HuH-7.5 (cell line): ENCODE measurements around the gene COQ4.

ENCODE experiments used
- DNase-seq: peaks from one replicate; pipeline ENCODE4 v3.0.0; 2011; ENCODE audit warnings: low spot score

Gene COQ4

DNA sequence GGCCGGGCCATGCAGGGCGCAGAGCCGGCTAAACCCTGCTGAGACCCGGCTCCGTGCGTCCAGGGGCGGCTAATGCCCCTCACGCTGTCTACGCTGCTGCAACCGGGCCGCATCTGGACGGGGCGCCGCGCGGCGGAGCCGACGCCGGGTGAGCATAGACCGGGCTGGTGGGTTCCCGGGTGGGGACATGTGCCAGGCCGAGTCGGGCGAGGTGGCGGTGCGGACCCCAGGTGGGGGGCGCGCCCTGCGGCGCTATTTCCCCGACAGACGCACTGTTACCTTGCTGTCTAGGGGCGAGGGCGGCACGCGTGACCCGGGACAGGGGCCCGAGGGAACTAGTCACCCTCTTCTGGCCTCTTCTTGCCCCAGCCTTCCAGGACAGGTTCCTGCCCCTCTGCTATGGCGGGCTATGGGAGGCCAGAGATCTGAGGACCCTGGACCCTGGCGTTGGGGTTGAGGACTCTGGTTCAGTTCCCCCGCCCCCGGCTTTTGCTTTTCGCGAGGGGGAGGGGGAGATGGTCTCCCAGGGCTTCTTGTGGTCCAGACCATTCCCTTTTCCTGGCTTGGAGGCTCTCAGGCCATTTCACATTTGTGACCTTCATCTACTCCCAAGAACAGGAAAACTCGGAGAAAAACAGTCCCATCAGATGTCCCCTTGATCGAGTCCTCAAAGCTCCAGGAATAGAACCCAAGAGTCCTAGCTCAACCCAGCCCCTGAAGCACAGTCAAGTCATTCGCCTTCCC is 18.2 kb downstream of the COQ4 start:
- peak; percentile 49 for DNase-seq

DNA sequence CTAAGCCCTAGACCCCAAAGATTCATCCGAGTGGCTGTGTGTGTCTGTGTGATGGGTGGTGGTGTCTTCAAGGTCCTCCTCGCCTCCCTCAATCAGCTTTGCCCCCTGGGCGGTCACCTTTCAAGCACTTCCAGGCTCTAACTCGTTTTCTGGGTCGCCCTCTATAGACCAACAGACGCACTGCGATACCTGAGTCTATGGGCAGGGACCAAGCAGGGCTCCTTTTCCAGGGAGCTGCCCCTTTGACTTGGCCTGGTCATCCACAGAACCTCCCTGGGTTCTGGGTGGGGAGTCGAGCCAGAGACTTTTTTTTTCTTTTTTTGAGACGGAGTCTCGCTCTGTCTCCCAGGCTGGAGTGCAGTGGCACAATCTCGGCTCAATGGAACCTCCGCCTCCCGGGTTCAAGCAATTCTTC is 18.8 kb downstream of the COQ4 start:
- peak; percentile 91 for DNase-seq

DNA sequence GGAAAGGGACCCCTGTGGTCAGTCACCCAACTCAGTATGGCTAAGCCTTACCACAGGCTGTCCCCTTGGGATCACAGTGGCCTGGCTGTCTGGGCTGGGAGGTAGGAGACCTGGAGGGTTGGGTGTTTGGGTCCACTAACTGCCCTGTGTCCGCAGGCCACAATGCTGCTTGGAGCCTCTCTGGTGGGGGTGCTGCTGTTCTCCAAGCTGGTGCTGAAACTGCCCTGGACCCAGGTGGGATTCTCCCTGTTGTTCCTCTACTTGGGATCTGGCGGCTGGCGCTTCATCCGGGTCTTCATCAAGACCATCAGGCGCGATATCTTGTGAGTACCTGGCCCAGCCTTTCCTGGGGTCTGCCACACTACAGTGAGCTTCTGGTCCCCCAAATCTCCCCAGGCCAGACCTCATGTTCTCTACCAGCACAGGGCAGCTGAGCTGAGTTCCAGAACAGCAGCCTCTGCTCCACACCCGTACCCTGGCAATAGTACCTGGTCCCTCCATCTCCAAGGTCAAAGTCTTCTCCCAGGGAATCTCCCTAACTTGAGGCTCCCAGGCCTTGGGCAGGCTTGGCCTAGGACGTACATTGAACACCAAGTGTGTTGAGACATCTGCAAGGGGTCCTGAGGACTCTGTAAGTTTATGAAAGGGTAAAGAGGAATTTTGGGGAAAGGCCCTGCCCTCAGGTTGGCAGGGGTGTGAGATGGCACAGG is 20.5 kb downstream of the COQ4 start:
- no peak for DNase-seq

DNA sequence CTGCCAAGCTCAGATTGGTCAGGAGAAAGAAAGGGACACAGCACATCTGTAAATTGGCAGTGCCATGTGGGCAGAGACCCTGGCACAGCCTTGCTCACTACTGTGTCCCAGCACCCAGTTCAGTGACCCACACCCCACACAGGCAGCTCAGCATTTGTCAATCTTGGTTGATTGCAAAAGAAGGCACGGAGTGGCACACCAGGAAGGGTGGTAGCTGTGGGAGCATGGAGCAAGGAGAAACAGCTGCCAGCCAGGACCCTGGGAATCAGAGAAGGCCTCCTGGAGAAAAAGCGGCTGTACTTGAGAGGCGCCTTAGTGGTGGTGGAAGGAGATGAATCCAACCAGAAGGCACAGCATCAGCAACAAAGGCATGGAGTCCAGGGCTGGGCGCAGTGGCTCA is 21.2 kb downstream of the COQ4 start:
- DNase-seq = no peak

DNA sequence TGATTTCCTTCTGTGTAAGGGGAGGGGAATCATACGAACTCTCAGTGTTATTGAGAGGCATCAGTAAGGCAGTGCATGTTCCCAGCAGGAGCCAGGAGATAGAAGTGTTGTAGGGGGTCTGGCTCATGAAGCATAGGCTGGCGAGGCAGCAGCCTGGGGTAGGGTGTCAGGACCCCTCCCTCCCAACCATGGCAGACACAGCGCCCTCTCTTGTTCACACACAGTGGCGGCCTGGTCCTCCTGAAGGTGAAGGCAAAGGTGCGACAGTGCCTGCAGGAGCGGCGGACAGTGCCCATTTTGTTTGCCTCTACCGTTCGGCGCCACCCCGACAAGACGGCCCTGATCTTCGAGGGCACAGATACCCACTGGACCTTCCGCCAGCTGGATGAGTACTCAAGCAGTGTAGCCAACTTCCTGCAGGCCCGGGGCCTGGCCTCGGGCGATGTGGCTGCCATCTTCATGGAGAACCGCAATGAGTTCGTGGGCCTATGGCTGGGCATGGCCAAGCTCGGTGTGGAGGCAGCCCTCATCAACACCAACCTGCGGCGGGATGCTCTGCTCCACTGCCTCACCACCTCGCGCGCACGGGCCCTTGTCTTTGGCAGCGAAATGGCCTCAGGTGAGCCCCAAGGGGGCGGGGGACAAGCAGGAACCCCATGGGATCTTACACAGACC is 22.4 kb downstream of the COQ4 start:
- no peak for DNase-seq

DNA sequence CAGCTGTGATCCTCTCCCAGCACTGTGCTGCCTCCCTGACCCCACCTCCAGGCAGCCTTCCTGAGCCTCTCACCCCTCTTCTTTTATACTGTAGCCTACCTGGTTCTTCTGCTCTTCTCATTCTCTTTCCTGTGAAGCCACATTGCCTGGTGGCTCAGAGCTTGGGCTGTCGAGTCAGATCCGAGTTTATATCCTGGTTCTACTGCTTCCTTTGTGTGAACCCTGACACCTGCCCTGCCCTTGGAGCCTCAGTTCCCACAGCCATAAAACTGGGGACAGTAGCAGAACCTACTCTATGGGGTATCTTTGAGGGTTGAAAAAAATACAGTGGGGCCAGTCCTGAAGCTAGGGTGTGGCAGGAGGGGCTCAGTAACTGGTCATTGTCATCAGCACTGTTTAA is 26.5 kb downstream of the COQ4 start:
- DNase-seq = no peak

DNA sequence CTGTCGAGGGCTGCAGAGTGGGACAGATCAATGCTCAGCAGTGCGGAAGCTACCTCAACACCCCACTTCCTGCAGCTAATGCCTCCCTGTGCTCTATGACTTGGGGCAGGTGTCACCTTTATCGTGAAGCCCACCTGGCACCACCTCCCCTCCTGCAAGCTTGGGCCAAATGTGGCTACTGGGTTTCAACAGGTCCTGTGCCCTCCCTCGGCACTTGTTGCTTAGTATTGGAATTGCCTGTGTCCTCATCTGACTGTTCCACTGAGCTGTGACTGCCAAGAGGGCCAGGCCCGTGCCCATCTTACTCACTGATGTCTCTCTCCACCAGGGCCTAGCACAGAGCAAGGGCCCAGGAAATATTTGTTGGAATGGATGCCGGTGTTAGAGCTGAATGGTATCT is 27.1 kb downstream of the COQ4 start:
- no peak for DNase-seq

DNA sequence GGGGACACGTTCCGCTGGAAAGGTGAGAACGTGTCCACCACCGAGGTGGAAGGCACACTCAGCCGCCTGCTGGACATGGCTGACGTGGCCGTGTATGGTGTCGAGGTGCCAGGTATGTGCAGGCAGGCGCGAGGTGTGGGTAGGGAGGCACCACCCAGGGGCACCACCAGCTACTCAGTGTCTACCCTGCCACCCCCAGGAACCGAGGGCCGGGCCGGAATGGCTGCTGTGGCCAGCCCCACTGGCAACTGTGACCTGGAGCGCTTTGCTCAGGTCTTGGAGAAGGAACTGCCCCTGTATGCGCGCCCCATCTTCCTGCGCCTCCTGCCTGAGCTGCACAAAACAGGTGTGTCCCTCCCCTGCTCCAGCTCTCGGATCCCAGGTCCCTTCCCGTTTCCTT is 32.8 kb downstream of the COQ4 start:
- no peak for DNase-seq

DNA sequence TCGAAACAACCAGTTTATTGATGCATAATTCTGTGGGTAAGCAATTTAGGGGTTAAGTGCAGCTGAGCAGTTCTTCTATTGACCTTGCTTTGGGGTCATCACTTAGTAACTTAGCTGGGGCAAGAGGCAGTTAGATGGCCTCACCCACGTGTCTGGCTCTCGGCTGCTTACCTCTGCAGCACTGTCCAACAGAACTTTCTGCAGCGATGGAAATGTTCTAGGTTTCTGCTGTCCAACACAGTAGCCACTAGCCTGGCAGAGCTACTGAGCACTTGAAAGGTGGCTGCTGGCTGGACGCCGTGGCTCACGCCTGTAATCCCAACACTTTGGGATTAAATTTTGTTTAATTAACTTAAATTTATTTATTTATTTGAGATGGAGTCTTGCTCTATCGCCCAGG is 35.5 kb downstream of the COQ4 start:
- DNase-seq = no peak

DNA sequence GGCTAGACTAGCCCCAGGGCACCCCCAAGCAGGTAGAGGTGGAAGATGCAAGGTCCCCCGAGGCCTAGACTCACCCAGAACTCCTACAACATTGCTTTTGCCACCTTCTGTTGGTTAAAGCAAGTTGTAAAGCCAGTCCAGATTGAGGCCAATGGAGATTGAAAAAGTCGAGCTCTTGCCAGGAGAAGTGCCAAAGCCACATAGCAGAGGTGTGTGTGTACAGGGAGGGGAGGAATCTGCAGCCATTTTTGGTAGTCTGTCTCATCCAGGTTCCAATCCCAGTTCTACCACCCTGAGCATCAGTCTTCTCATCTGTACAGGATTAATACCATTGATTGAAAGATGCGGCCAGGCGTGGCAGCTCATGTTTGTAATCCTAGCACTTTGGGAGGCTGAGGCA is 36.2 kb downstream of the COQ4 start:
- no peak for DNase-seq

DNA sequence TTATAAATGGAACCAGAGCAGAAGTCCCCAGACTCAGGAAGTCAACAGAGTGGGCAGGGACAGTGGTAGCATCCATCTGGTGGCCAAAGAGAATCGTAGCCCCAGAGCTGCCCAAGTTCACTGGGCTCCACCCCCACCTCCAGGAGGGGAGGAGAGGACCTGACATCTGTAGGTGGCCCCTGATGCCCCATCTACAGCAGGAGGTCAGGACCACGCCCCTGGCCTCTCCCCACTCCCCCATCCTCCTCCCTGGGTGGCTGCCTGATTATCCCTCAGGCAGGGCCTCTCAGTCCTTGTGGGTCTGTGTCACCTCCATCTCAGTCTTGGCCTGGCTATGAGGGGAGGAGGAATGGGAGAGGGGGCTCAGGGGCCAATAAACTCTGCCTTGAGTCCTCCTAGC is 38.2 kb downstream of the COQ4 start:
- DNase-seq = no peak

DNA sequence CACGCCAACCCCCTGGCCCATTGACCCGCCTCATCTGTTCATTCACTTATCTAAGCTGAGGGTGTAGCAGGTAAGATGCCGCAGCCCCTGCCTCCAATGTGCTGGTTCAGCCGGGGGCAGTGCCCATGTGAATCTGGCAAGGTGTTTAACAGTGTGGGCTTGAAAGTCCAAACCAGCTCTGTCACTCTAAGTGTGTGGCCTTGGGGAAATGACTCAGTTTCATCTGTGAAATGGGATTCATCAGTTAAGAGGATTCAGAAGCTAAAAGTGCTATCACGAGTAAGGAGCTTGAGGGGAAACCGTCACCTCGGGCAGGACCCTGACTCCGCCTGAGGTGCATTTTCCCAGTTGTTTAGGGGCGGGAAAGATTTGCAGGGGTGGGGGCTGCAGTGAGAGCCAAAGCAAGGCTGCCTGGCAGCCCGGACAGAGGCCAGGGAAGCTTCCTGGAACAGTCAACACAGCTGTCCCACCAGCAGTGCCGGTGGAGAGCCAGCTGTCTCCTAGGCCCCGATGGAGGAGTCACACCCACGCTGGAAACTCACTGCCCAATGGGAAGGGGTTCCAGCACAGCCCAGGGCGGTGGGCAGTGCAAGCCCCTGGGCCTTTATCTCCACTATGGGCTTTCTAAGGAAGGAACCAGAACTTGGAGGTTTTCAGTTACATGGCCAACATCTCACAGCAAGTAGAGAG is 38.8 kb downstream of the COQ4 start:
- DNase-seq = no peak

DNA sequence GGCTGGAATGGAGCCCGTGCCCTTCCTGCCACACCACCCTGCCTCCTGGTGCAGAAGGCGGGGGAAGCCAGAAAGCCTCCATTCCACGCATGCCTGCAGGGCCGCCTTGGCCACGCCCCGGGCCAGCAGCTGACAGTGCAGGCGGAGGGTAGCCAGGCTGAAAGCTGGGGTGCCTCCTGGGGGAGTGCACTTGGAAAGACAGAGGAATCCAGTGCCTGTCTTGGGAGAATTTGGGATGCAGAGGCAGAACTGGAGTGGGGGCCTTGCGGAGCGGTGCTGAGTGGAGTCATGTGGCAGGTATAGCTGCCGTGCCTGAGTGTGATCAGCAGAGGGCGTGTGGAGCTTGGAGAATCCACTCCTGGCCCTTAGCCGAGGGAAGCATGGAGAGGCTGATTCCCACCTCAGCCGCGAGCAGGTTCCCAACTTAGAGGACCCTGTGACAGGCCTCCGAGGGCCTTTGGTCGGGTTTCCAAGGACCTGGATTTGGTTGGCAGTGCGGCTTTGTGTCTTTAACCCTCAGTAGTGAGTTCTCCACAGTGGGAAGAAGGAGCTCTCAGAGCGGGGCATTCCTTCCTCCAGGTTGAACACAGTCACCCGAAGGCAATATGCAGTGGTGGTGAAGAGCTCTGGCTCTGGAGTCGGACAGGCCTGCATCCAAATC is 39.5 kb downstream of the COQ4 start:
- DNase-seq = peak; percentile 95

DNA sequence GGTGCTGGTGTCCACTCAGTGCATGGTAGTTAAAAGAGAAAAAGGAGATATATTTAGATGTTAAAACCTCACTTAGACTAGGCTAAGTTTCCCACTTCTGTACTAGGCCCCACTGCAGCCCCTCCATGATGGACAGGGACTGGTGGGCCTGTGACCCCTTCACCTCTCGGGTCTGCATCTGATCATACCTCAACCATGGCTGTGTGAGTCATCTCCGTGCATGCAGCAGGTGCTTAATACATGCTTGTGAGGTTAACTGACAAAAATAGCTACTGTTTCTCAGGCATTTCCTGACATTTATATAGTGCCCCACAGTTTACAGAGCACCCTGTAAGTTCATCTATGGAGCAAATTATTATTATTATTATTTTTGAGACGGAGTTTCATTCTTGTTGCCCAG is 40.1 kb downstream of the COQ4 start:
- DNase-seq = no peak

DNA sequence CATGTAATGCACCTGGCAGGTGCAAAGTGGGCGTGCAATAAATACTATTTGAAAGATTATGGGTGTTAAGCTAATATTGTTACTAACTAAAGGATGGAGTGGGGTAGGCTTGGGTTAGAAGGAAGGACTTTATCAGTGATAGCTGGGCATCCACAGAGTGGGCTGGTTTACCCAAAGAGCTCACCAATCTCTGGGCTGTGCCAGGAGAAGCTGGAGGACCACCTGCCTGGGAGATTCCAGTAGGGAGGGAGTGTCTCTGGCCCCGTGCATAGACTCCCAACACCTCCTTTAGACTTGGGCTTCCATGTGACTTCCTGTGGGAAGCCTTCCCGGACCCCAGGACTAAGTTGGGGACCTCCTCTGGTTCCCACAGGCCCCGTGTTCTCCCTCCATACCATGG is 42.9 kb downstream of the COQ4 start:
- DNase-seq = no peak

DNA sequence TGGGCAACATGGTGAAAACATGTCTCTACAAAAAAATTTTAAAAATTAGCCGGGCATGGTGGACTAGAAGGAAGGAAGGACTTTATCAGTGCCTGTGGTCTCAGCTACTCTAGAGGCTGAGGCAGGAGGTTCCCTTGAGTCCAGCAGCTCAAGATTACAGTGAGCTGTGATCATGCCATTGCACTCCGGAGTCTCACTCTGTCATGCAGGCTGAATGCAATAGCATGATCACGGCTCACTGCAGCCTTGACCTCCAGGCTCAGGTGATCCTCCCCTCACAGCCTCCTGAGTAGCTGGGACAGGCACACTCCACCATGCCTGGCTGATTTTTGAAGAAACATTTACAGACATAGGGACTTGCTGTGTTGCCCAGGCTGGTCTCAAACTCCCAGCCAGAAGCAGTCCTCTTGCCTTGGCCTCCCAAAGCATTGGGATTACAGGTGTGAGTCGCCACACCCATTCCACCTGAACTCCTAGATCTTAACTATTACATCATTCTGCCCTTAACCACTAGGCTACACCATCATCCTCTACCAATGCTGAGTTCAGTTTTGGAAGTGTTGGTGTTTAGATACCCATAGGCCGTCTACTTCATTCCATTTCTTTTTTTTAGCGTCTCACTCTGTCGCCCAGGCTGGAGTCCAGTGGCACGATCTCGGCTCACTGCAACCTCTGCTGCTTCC is 46.5 kb downstream of the COQ4 start:
- DNase-seq = no peak

DNA sequence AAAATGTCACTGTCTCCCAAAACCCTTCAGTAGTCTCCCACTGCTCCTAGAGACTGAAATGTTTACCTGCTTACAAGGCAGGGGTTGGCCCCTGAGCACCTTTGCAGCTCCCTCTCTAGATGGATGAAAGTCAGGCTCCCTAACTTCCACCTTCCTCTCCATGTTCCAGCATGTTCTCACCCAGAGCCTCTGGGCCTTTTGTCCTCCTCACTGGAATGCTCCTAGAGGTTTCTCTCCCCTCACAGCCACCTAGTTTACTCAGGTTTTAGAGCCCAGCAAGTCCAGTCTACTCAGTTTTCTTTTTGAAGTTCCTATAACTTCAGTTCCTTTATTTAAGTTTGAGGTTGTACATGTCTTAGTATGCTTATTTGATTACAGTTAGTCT is 47.7 kb downstream of the COQ4 start:
- DNase-seq = no peak

DNA sequence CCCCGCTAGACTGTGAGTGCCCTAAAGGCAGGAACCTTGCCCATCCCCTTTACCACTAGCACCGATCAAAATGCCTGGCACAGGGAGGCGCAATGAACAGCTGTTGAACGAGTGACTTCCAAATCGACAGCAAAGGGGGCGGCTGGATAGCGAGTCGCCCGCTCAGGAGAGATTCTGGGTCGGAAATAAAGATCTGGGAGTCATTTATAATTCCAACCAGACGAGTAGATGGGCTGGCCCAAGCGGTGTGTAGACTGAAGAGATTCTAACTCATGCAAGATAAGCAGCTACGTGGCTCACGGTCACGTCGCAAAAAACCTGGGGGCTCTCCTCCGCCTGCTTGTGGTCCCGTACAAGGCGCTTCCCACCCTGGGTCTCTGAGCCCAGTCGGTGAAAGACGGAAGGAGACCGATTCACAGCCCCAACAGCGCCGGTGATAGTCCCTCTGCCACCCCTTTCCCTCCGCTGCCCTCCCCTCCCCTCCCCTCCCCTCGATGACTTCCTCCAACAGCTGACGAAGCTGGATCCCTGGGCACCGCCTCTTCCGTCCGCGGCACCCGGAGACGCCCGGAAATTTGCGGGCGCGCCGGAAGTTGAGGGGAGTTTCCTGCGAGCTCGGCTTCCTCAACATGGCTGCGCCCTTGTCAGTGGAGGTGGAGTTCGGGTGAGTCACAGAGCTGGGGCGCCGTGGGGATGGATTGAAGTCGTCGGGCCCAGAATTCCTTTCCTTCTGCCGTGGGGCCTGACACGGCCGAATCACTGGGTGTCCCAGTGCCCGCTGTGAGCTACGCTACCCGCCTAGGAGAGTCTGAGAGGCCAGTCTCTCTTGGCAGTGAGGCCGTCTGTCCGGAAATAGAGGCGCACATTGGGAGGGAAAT is 48.4 kb downstream of the COQ4 start, which contains the start of gene URM1:
URM1 (plus strand) TSS at position 623 of the 878 bp plus-strand sequence; CDS start at position 630, 7 bp downstream.
- DNase-seq = peak; percentile 99

DNA sequence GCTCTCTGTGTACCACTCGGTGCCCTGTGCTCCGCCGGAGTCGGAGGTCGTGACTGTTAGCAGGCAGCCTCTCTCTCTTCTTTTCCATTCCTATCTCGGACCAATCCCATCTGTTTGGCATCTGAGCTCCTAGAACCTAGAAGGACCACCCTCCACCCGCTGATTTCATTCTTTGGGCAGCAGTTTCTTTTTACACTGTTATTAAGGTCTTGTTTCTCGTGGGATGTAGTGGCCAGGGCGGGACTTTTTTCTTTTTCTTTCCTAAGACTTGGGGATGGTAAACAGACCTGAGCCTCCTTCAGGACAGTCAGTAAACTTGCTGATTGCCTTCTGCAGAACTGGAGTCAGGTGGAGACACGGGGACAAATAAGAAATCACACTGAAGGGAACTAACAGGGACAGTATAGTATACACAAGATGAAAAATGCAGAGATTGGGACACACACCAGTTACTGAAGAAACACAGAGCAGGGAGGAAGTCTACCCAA is 49.0 kb downstream of the COQ4 start:
- no peak for DNase-seq

DNA sequence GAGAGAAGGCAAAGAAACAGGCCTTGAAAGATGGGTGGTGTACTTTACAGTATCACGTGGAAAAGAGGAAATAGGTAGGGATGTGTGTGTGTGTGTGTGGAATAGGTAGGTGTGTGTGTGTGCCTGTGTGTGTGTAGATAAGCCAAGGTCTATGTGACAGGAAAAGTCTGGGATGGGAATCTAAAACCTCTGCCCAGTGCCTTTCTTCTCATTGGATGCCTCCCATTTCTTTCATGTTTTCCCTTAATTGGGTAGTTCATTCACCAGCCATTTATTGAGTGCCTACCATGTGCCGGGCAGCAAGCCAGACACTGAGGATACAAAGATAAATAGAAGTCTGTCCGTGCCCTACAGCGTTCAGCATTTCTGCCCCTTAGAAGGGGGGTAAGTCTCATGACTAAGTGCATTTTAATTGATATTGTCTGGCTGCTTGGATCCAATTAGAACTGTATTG is 49.6 kb downstream of the COQ4 start:
- DNase-seq = no peak
